Stimulated activated CD8-positive, alpha-beta memory T cell treated with anti-CD3 and anti-CD28 coated beads, Interleukin-2, amount 100 ng/mL, for 1 hour (primary cell): Measurements from ENCODE around the gene BLCAP.
"Not testable (repeated sequence)": the region's sequence is repeated elsewhere in the genome, so short reads cannot be mapped to it uniquely, and the experiment has no call there.

Source experiments
- DNase-seq, 2 donors: peaks; one replicate each; pipeline ENCODE4 v3.0.0-alpha.2; 2020; ENCODE audit warnings: low read depth in 2 of 2

Gene BLCAP

DNA sequence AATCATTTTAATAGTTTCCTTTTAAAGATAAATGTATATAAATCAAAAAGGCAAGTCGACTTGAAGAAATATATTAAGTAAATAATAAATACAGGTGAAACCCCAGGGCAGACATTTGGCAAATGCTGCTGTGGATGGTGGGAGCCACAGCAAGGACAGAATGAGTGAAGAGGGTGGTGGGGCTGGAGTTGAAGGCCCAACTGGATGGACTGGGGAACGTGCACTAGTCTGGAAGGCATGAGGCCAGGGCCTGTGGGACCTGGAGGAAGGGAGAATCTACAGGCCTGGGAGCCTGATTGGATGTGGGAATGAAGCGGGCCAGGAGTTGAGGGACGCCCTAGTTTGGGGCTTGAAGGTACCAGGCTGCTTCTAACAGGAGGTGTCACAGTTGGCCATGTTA is 30.6 kb upstream of the BLCAP start:
- DNase-seq: no peak

DNA sequence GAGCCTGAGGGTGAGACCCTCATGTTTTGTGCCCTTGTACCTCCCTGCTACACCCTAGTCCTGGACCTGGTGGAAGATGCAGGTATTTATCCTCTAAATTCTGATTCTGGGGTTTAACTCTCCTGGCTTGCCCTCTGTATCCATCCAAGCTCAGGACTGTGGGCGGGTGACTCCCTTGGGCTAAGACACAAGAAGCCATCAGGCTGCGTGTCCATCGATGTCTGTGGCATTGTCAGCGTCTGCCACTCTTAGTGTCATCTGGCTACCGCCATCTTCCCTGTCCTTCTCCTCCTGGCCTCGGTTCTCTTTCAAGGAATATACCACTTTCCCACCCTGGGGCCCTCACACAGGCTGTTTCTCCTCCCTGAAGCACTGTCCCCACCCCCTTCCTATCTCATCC is 28.9 kb upstream of the BLCAP start:
- DNase-seq: no peak

DNA sequence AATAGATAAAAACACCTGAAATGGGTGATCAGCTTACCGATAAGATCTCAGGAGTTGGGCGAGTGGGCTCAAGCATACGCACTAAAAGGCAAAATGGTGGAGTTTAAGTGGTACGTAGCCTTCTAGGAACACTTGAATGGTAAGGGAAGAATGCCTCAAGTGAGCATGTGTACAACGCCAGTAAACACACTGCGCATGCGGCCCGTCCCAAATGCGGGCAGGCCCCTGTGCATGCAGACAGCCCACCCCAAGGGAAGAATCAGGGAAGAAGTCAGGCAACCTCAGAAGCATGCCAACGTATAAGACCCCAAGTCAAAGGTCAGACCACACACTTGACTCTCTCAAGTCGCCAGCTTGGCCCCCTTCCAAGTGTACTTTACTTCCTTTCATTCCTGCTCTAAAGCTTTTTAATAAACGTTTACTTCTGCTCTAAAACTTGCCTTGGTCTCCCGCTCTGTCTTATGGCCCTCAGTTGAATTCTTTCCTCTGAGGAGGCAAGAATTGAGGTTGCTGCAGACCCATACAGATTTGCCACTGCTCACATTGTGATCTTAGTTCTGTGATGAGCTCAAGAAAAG is 27.1 kb upstream of the BLCAP start:
- not testable (repeated sequence) for DNase-seq

DNA sequence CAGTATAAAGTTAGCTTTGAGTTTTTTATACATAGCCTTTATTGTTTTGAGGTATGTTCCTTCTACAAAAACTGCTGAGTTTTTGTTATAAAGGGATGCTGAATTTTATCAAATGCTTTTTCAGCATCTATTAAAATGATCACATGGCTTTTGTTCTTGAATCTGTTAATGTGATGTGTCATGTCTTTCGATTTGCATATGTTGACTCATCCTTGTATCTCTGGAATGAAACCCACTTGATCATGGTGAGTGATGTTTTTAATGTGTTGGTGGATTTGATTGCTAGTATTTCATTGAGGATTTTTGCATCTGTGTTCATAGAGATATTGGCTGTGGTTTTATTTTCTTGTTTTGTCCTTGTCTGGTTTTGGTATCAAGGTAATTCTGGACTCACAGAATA is 24.7 kb upstream of the BLCAP start:
- no peak for DNase-seq

DNA sequence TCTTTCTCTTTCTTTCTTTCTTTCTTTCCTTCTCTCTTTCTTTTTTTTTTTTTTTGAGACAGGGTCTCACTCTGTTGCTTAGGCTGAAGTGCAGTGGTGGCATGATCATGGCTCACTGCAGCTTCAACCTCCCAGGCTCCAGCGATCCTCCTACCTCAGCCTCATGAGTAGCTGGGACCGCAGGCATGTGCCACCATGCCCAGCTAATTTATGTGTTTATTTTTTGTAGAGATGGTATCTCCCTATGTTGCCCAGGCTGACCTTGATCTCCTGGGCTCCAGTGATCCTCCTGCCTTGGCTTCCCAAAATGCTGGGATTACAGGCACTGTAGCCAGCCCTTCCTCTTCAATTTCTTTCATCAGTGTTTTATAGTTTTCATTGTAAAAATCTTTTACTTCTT is 24.0 kb upstream of the BLCAP start:
- not testable (repeated sequence) for DNase-seq

DNA sequence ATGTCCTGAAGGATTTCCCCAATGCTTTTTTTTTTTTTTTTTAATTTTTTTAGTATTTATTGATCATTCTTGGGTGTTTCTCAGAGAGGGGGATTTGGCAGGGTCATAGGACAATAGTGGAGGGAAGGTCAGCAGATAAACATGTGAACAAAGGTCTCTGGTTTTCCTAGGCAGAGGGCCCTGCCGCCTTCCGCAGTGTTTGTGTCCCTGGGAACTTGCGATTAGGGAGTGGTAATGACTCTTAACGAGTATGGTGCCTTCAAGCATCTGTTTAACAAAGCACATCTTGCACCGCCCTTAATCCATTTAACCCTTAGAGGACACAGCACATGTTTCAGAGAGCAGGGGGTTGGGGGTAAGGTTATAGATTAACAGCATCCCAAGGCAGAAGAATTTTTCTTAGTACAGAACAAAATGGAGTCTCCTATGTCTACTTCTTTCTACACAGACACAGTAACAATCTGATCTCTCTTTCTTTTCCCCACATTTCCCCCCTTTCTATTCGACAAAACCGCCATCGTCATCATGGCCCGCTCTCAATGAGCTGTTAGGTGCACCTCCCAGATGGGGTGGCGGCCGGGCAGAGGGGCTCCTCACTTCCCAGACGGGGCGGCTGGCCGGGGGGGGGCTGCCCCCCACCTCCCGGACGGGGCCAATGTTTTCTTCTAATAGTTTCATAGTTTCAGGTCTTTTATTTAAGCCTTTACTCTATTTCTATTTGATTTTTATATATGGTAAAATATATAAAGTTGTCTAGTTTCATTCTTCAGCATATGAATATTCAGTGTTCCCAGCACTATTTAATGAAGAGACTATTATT is 22.6 kb upstream of the BLCAP start:
- DNase-seq: not testable (repeated sequence)

DNA sequence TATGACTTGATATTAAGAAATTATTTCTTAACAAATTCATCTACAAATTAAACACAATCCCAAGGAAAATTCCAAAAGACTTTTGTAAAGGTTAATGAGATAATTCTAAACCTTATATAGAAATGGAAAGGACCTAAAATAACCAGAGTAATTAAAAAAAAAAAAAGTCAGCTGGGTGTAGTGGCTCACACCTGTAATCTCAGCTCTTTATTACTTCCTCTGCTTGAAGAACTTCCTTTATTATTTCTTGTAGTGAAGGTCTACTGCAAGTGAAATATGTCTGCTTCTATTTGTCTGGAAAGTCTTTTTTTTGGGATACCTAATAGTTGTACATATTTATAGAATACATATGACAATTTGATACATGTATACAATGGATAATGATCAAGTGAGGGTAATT is 20.2 kb upstream of the BLCAP start:
- DNase-seq: no peak

DNA sequence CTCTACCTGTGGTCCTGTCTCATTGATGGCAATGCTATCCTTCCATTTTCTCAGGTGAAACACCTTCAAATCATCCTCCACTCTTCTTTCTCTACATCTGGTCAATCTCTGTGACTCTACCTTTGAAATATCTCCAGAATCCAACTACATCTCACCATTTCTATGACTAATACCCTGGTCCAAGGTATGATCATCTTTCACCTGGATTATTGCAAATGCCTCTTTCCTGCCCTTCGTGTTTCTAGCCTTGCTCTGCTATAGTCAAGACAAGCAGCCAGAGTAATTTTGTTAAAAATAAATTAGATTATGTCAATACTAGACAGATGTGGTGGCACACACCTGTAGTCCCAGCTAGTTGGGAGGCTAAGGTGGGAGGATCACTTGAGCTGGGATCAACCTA is 17.8 kb upstream of the BLCAP start:
- no peak for DNase-seq

DNA sequence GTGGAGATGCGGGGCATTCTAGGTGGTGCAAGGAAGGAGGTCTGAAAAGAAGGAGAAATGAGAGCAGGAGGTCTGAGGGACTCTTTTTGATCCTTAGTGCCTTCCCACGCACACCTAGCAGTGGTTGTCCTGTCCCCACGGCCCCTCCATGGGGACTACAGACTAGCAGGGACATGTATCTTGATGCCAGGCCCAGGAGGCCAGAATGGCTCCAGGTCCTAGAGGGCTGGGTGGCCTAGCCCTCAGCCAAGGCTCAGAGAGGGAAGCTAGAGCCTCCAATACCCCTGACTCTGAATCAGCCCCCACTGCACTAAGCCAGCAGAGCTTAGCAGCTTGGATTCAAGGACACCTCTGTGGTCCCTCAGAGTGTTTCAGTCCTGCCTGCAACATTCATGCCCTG is 16.7 kb upstream of the BLCAP start:
- no peak for DNase-seq

DNA sequence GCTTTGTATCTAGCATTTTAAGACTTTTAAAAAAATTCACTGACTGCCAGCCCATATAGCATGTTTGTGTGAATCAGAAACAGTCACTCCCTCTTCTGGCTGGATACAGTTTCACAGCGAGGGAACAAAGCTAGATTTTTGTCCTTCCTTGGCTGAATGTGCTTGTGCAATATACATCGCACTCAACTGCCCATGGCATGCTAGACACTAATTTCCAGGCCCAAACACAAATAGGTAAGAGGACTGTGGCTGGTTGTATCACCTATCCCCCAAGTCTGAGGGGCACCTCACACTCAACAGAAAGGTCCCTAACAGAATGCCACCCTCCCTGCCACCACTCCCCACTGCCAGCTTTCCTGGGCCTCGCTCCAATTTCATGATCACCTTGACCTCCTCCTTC is 16.2 kb upstream of the BLCAP start:
- DNase-seq: no peak

DNA sequence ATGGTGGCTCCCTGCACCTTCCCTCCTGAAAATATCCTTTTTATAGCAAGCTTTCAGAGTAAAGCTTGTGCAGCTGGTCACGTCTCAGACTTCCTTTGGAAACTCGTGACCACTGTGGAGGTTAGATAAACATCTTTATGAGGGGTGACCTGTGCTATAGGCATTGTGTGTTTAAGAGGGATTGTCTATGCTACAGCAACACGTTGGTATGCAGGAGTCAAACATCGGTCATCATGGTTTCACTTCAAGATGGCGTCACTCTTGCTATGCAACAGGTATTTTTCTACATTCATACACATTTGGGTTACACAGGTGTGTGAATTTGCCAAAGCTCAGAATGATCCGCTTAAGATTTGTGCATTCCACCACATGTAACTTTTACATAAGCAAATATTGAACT is 14.6 kb upstream of the BLCAP start:
- DNase-seq: no peak

DNA sequence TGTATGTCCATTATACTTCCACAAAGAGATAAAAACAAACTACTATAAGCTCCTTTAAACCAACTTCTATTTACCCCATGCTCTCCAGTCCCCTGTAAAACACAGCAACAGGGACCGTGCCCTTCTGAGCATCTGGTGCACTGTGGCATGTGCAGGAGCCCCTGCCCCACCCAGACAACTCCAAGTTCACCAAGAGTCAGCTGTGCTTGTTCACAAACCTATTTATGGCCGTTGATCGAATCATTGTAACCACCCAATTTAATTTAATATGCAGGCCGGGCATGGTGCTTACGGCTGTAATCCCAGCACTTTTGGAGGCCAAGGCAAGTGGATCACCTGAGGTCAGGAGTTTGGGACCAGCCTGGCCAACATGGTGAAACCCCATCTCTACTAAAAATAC is 13.7 kb upstream of the BLCAP start:
- no peak for DNase-seq

DNA sequence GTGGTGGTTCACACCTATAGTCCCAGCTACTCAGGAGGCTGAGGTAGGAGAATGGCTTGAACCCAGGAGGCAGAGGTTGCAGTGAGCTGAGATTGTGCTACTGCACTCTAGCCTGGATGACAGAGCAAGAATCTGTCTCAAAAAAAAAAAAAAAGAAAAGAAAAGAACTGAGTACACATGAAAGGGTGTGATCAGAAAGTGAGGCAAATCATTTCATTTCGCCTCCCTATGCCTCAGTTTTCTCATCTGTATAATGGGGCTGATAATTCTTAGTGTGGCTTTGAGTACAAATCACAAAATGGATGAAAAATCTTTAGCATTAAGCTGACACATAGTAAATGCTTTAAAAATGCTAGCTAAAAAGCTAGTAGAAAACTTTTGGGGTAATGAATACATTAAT is 13.2 kb upstream of the BLCAP start:
- DNase-seq: not testable (repeated sequence)

DNA sequence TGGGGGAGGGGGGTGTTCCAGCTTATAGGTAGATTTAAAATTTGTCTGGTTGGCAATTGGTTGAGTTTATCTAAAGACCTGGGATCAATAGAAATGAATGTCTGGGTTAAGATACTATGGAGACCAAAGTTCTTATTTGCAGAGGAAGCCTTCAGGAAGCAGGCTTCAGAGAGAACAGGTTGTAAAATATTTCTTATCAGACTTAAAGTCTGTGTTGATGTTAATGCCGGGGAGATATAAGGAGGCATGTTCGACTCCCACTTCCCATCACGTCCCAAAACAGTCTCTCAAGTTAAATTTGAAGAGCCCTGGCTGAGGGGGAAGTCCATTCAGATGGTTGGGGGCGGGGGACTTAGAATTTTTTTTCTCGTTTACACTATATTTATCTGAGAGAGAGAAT is 12.3 kb upstream of the BLCAP start:
- no peak for DNase-seq

DNA sequence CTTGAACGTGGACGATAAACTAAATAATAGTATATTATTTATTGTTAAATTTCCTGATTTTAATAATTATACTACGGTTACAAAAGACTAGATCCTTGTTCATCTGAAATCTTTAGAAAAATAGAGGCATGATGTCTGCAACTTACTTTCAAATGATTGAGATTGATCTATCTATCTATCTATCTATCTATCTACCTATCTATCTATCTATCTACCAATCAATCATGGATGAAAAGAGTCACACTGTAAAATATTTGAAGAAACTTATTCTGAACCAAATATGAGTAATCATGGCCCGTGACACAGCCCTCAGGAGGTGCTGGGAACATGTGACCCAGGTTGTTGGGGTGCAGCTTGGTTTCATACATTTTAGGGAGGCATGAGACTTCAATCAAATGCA is 11.7 kb upstream of the BLCAP start:
- DNase-seq: no peak

DNA sequence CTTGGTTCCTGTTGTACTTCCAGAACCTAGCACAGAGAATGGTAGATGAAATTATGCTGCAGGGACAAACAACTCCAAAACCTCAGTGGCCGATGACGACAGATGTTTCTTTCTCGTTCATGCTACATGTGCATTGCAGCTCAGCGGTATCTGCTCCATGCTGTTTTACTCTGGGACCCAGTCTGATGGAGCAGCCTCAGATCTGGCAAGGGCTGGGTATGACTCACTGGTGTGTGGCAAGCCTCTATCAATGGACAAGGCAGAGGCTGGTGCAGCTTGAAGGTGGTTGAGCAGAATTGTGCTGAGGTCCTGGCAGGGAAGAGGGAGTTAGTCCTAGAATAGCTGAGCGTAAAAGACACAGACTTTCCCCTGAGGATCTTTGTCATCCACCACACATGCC is 10.3 kb upstream of the BLCAP start:
- DNase-seq: no peak

DNA sequence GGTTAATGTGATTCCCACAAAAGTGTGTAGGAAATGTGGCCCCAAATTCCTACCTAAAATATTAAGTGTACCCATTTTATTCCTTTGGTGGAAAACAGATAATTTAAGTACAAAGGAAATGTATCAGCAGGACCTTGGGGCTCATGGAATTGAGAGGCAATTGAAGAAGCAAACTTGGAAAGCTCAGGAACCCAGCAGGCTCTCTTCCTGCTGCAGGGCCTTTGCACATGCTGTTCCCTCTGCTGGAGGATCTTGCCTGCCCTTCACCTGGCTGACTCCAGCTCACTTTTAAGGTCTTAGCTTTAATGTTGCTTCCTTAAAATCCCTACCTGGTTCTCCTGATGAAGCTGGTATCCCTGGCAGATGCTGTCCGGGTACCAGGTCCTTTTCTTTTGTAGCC is 9.8 kb upstream of the BLCAP start:
- DNase-seq: no peak

DNA sequence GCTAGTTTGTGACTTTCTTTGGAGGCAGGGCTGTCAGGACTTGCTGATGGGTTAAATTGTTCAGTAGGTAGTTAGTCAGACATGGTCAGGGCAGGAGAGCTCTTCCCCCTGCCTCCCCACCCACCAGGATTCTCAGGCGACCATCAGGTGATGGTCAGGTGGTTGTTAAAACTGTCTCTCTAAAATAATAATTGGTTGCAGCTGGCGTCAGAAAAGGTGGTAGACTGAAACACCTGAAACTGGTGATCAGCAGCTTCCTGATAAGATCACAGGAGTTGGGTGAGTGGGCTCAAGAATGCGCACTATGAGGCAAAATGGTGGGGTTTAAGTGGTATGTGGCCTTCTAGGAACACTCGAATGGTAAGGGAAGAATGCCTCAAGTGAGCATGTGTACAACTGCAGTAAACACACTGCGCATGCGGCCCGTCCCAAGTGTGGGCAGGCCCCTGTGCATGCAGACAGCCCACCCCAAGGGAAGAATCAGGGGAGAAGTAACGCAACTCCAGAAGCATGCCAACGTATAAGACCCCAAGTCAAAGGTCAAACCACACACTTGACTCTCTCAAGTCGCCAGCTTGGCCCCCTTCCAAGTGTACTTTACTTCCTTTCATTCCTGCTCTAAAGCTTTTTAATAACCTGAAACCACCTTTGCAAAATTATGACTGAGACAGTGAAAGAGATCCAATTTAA is 7.9 kb upstream of the BLCAP start:
- no peak for DNase-seq

DNA sequence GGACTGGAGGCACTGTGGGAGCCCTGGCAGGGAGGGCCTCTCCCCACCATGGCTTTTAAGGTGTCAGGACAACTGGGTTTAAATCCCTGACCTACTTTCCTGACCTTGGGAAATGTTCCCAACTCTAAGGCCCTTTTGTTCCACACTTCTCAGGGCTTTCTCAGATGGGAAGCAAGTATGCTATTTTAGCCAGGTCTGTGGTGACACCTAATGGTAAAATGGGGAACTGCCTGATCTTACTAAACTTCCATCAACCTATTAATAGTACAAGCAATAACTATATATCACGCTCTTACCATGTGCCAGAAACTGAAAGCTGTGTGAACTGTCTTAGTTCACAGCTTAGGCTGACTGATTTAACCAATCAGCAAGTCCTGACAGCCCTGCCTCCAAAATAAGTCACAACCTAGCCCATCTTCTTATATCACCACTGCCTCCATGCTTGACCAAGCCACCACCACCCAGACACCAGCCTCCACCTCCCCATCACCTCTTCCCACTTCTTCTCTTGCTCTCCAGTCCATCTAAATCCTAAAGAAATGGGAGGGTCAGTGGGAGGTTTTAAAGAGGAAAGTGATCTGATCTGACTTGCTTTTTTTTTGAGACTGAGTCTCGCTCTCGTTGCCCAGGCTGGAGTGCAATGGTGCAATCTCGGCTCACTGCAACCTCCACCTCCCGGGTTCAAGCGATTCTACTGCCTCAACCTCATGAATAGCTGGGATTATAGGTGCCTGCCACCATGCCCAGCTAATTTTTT is 6.9 kb upstream of the BLCAP start:
- DNase-seq: no peak

DNA sequence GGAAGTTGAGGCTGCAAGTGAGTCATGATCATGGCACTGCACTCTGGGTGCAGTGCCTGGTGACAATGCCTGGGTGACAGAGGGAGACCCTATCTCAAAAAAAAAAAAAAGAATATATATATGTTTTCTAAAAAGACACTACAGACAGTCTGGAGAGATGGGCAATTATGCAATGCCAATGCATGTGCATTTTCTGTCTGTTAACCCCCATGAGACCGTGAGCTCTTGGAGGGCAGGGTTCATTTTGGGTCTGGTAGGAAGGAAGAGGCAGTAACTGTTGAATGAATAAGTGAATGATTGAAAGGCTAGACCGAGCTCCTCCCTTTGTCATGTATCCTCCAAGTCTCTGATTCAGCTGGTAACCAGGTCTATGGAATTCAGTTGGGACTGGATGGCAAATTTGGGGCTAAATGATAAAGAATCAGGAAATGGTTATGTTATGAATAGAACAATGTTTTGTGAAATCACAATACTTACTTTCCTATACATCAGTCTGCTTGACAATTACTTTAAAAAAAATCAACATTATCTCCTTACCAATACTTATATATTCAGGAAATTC is 5.6 kb upstream of the BLCAP start:
- no peak for DNase-seq

DNA sequence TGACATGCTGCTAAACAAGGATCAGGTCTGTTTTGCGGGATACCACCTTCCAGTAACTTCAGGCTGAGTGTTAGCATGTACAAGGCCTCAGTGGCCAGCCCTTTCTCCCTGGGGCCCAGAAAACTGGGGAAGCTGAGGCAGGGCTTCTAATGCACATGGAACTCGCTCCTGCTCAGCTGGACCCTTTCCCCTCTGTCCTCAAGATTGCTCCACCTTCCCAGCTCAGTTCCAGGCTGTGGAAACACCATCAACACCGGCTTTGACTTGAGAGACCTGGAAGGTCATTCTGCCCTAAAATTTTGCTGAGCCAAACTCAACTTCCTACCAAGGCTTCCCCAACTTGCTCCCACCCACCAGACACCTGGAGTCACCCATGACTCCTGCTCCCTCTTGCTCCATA is 4.2 kb upstream of the BLCAP start:
- DNase-seq: no peak

DNA sequence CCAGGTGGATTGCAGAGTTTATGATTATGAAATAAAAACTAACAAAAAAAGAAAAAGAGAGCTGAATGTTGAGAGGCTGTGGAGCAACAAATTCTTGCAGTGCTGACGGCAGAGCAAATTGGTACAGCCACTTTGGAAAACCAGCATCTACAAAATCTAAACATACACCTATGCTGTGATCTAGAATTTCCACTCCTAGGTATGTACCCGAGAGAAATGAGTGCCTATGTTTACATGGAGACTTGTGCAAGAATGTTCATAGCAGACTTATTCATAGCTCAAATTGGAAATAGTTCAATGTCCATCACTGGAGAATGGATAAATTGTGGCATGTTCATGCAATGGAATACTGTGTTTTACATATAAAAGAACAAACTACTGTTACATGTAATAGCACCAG is 3.0 kb upstream of the BLCAP start:
- no peak for DNase-seq
